ENCODE data around the gene ATP4B. TPM values are rescaled to one million over a fixed set of nuclear protein-coding genes. Genes with fewer than 3 reads are reported as not detected.

Gene ATP4B
- total RNA-seq: not detected
- long read RNA-seq: 0 reads

DNA sequence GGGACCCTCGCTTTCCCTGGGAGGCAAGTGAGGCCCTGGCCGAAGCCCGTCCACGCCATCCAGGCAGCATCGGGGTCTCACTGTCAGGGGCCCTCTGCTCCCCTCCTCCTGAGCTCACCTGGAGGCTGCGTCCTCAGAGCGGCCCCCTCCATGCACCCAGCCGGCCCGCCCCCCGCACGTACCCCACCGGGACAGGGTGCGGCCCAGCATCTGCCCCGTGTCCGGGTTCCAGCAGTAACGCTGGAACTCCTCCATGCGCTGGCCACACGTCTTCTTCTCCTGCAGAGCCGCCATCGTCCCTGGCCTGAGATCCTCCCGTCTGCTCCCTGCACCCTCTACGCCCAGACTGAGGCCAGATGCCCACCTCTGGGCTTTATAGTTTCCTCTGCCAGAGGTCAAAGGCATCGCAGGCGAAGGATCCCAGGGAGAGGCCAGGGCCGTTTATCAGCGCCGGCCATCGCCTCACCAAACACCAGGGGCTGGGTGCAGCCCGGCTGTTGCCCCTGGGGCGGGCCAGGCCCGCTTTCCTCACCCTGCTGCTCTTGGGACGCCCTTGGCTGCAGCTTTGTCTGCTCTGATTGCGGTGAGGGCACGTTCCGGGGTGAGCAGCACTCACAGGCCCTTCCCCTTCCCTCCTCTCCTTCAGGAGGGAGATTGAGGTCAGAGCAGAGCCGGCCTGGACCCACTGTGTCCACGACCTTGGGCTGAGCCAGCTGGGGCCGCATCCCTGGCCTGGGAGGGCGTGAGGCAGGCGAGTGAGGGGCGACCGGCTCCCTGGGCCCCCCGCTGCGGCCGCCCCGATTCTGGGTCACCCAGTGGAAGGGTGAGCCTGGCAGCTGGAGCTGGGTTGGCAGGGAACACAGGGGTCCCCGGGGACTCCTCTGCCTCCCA lies at the start of gene ATP4B:
ATP4B (minus strand) TSS at position 348 of the 891 bp plus-strand sequence; CDS start at position 294, 54 bp downstream.
- peak in 2 of 3 donors; percentile 25 to 45 for DNase-seq
- H3K9me3 ChIP-seq: no peaks in the 10 kb centered on the region
- H3K36me3 ChIP-seq: no peaks in the 10 kb centered on the region
- H3K27me3 ChIP-seq: no peaks in the 10 kb centered on the region
- no peak within 1 kb of the TSS for H3K27ac ChIP-seq
- peak in 1 of 4 donors; percentile 6 for ATAC-seq
- no peak within 1 kb of the TSS for H3K4me3 ChIP-seq
- WGBS (ENCODE audit: insufficient coverage, low coverage, low lambda C conversion rate, missing lambda C conversion rate): 61% methylated on average over 11 of the region's 47 CpGs
- TF ChIP-seq, protein P1, sequence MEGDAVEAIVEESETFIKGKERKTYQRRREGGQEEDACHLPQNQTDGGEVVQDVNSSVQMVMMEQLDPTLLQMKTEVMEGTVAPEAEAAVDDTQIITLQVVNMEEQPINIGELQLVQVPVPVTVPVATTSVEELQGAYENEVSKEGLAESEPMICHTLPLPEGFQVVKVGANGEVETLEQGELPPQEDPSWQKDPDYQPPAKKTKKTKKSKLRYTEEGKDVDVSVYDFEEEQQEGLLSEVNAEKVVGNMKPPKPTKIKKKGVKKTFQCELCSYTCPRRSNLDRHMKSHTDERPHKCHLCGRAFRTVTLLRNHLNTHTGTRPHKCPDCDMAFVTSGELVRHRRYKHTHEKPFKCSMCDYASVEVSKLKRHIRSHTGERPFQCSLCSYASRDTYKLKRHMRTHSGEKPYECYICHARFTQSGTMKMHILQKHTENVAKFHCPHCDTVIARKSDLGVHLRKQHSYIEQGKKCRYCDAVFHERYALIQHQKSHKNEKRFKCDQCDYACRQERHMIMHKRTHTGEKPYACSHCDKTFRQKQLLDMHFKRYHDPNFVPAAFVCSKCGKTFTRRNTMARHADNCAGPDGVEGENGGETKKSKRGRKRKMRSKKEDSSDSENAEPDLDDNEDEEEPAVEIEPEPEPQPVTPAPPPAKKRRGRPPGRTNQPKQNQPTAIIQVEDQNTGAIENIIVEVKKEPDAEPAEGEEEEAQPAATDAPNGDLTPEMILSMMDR (IDR thresholded peaks at IDR 0.05): no peak
- no peak for TF ChIP-seq POLR2A (IDR thresholded peaks at IDR 0.05)
- H3K4me1 ChIP-seq: no peaks in the 10 kb centered on the region
- intact Hi-C loops (cut with DNase I): no loop called here

DNA sequence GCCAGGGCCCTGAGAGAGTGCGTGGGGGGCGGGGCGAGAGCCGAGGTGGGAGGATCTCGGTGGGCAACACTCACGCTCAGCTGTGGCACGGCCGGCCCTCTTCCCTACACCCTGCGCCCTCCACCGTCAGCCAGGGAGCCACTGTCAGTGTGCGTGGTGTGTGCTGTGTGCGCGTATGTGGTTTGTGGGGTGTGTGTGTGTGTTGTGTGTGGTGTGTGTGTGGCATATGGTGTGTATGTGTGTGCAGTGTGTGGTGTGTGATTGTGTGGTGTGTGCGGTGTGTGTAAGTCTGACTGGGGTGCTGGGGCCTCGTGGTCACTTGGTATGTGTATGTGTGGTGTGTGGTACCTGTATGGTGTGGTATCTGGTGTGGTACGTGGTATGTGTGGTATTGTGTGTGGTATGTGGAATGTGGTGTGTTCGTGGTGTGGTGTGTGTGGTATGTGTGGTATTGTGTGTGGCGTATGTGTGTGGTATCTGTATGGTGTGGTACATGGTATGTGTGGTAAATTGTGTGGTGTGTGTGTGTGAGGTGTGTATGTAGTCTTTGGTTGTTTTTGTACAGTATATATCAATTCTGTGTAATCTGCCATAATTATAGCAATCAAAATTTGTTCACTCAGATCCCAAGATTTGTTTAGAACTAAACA lies 14.1 kb upstream of the ATP4B start:
- TF ChIP-seq POLR2A (IDR thresholded peaks at IDR 0.05): no peak
- TF ChIP-seq, protein P1 (IDR thresholded peaks at IDR 0.05): no peak
- peak in 1 of 4 donors; percentile 35 for ATAC-seq

DNA sequence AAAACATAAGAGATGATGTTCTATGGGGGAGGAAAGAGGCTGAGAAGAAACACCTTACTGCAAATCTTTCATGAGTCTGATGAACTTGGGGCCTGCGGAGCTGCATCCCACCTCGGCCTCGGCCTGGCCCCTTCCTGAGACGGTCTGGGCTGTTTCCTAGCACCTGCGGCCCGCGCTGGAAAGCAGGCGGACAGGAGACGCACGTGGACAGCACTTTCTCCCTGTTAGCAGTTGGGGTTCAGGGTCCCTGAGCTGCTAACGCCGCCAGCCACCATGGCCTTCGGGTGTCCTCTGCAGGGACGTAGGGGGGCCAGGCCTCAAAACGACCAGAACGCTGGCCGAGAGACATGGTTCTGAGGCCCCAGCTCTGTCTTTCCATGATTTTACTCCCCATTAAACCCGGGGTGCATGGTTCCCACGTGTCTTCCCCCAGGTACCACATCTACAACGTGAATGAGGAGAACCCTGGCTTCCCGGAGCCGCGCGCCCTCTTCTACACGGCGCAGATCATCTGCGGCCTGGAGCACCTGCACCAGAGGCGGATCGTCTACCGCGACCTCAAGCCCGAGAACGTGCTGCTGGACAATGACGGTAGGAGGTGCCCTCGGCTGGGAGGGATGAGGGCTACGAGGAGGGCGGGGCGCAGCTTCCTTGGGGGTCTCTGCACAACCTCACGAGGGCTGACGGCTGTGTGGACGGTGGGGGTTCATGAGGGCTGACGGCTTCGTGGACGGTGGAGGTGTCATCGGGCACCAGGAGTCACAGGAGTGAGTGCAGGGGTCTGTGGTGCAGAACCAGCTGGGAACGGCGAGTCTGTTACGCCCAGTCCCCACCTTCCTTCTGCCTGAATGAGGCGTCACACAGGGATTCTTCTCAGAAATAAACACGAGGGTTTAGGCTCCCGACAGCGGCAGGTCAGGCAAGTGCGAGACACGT lies 13.3 kb upstream of the ATP4B start:
- TF ChIP-seq, protein P1 (IDR thresholded peaks at IDR 0.05): no peak
- TF ChIP-seq POLR2A (IDR thresholded peaks at IDR 0.05): no peak
- no peaks in the 10 kb centered on the region for H3K27me3 ChIP-seq
- H3K9me3 ChIP-seq: no peaks in the 10 kb centered on the region
- H3K36me3 ChIP-seq: no peaks in the 10 kb centered on the region
- H3K27ac ChIP-seq: no peak overlapping the region
- H3K4me3 ChIP-seq: no peak overlapping the region
- intact Hi-C loops (cut with DNase I): no loop called here
- no peaks in the 10 kb centered on the region for H3K4me1 ChIP-seq
- 84% methylated on average over 20 of the region's 54 CpGs for WGBS (ENCODE audit: insufficient coverage, low coverage, low lambda C conversion rate, missing lambda C conversion rate)
- ATAC-seq (no peak), DNase-seq (peak in 2 of 3 donors; percentile 31 to 43)

More for the DNA sequence above, 14.1 kb upstream of the ATP4B start:
- intact Hi-C loops (cut with DNase I): no loop called here
- no peaks in the 10 kb centered on the region for H3K9me3 ChIP-seq
- H3K4me3 ChIP-seq: no peak overlapping the region
- H3K27me3 ChIP-seq: no peaks in the 10 kb centered on the region
- DNase-seq: peak in 2 of 3 donors; percentile 39 to 41
- no peaks in the 10 kb centered on the region for H3K36me3 ChIP-seq
- WGBS (ENCODE audit: insufficient coverage, low coverage, low lambda C conversion rate, missing lambda C conversion rate): 77% methylated on average over 17 of the region's 18 CpGs
- H3K4me1 ChIP-seq: no peaks in the 10 kb centered on the region
- H3K27ac ChIP-seq: no peak overlapping the region

DNA sequence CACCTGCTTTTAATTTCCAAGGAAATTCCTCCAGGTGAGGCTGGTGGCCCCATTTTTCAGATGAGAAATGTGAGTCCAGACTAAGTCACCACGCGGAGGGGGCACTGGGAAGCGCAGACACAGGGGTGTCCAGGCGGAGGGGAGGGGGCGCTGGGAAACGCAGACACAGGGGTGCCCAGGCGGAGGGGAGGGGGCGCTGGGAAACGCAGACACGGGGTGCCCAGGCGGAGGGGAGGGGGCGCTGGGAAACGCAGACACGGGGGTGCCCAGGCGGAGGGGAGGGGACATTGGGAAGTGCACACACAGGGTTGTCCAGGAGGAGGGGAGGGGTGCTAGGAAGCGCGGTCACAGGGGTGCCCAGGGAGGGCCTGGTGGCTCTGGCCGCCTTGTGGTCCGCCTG lies 12.5 kb upstream of the ATP4B start:
- peak in 1 of 4 donors; percentile 23 for ATAC-seq

More for the DNA sequence above, 12.5 kb upstream of the ATP4B start:
- Histone ChIP-seq H3K36me3 (no peaks in the 10 kb centered on the region), H3K27ac (no peak overlapping the region), H3K27me3 (no peaks in the 10 kb centered on the region), H3K9me3 (no peaks in the 10 kb centered on the region), H3K4me3 (no peak overlapping the region), H3K4me1 (no peaks in the 10 kb centered on the region)
- 71% methylated on average over 11 of the region's 19 CpGs for WGBS (ENCODE audit: insufficient coverage, low coverage, low lambda C conversion rate, missing lambda C conversion rate)
- DNase-seq: peak in 2 of 3 donors; percentile 19 to 27
- intact Hi-C loops (cut with DNase I): no loop called here
- no peak for TF ChIP-seq POLR2A (IDR thresholded peaks at IDR 0.05)
- TF ChIP-seq, protein P1 (IDR thresholded peaks at IDR 0.05): no peak
